Endodermal cell (in vitro differentiated cells): ENCODE results near the gene GPSM1. TPM values are rescaled to one million over a fixed set of nuclear protein-coding genes. Genes with fewer than 3 reads are reported as not detected.

Experiments
- DNase-seq: peaks from one replicate; pipeline ENCODE4 v3.0.0-alpha.2; 2017
- H3K27ac ChIP-seq: 2 replicates; pipeline ENCODE4 v1.5.1; 2013; ENCODE audit warnings: mild to moderate bottlenecking, low read depth, low read length, moderate library complexity
- H3K27me3 ChIP-seq: 2 replicates; pipeline ENCODE4 v1.6.1; 2013; ENCODE audit warnings: mild to moderate bottlenecking, low read length, moderate library complexity; ENCODE audit not compliant: insufficient read depth, control insufficient read depth, poor library complexity, severe bottlenecking
- H3K36me3 ChIP-seq: 2 replicates; pipeline ENCODE4 v1.7.0; 2013; ENCODE audit warnings: mild to moderate bottlenecking, low read length, moderate library complexity; ENCODE audit not compliant: control insufficient read depth, insufficient read depth
- H3K4me1 ChIP-seq: one replicate; pipeline ENCODE4 v1.7.0; 2013; ENCODE audit warnings: low read length; ENCODE audit not compliant: control insufficient read depth, insufficient read depth
- H3K4me3 ChIP-seq: 2 replicates; pipeline ENCODE4 v1.5.1; 2013; ENCODE audit warnings: mild to moderate bottlenecking, low read length, moderate library complexity
- H3K9ac ChIP-seq: 2 replicates; pipeline ENCODE4 v1.6.1; 2013; ENCODE audit warnings: mild to moderate bottlenecking, low read length, moderate library complexity; ENCODE audit not compliant: poor library complexity, severe bottlenecking; ENCODE audit errors: extremely low read depth
- H3K9me3 ChIP-seq: 2 replicates; pipeline ENCODE4 v1.6.1; 2013; ENCODE audit warnings: mild to moderate bottlenecking, low read length, moderate library complexity; ENCODE audit not compliant: control insufficient read depth
- H3K27ac Mint-ChIP-seq: 2 replicates; pipeline ENCODE4 v1.8.0; 2020; ENCODE audit warnings: mixed read lengths
- H3K27me3 Mint-ChIP-seq: 2 replicates; pipeline ENCODE4 v1.8.0; 2021; ENCODE audit warnings: mild to moderate bottlenecking, mixed read lengths; ENCODE audit not compliant: insufficient read depth
- H3K36me3 Mint-ChIP-seq: 2 replicates; pipeline ENCODE4 v1.8.0; 2020; ENCODE audit warnings: low read depth, mixed read lengths
- H3K4me1 Mint-ChIP-seq: 2 replicates; pipeline ENCODE4 v1.8.0; 2020; ENCODE audit warnings: mixed read lengths
- H3K4me3 Mint-ChIP-seq: 2 replicates; pipeline ENCODE4 v1.8.0; 2020; ENCODE audit warnings: mild to moderate bottlenecking, moderate library complexity, mixed read lengths
- H3K9me3 Mint-ChIP-seq: 2 replicates; pipeline ENCODE4 v1.8.0; 2020; ENCODE audit warnings: mild to moderate bottlenecking, mixed read lengths
- WGBS, 2 experiments: methylation state at CpG; one replicate each; pipeline versions ENCODE4 v1.1.5 to v1.1.7; 2013; ENCODE audit warnings: missing lambda C conversion rate in 2 of 2, mixed read lengths in 1 of 2; ENCODE audit not compliant: insufficient coverage in 1 of 2, insufficient read length in 1 of 2; 5-methylcytosine and 5-hydroxymethylcytosine counted together
- total RNA-seq, 2 donors: library from RNA; stranded (reverse); fragmentation: NEBNext Ultra II Directional in 1 of 2; extraction: Animal tissue kit (Norgen Biotek cat#: 25700) in 1 of 2; gene quantifications; 2 replicates in 1 of 2; 3 replicates in 1 of 2; pipeline ENCODE4 v1.2.1, GENCODE V29; 2021
- TF ChIP-seq, protein P1 (sequence below): fragments of 200-600 bp; sonication (generic); conservative IDR thresholded peaks from 2 replicates; pipeline ENCODE4 v1.5.0; 2021; ENCODE audit warnings: antibody characterized with exemption, mild to moderate bottlenecking

The GPSM1 gene
- total RNA-seq, 2 donors from 2014 or later = 37.2 to 38.6 TPM

DNA sequence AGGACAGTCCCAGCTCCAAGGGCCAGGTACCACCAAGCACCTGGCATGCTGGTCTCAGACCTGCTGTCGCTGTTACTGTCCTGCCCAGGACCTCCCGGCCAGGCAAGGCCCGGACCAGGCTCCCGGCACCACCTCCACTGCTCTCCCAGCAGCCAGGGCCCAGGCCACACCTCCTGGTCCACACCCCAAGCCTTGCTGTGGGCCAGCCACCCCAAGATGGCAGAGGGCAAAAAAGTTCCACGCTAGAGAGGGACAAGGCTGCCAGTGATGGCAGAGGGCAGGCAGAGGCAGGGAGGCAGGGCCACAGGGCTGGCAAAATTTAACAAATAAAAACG, 35.1 kb downstream of the GPSM1 start:
- TF ChIP-seq, protein P1, sequence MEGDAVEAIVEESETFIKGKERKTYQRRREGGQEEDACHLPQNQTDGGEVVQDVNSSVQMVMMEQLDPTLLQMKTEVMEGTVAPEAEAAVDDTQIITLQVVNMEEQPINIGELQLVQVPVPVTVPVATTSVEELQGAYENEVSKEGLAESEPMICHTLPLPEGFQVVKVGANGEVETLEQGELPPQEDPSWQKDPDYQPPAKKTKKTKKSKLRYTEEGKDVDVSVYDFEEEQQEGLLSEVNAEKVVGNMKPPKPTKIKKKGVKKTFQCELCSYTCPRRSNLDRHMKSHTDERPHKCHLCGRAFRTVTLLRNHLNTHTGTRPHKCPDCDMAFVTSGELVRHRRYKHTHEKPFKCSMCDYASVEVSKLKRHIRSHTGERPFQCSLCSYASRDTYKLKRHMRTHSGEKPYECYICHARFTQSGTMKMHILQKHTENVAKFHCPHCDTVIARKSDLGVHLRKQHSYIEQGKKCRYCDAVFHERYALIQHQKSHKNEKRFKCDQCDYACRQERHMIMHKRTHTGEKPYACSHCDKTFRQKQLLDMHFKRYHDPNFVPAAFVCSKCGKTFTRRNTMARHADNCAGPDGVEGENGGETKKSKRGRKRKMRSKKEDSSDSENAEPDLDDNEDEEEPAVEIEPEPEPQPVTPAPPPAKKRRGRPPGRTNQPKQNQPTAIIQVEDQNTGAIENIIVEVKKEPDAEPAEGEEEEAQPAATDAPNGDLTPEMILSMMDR = no peak
- no peaks in the 10 kb centered on the region for H3K4me1 Mint-ChIP-seq
- Histone ChIP-seq H3K27ac (no peak overlapping the region), H3K9ac (peak overlapping the region; percentile 32), H3K4me1 (no peaks in the 10 kb centered on the region), H3K36me3 (no peaks in the 10 kb centered on the region), H3K4me3 (no peak overlapping the region), H3K27me3 (no peaks in the 10 kb centered on the region), H3K9me3 (no peaks in the 10 kb centered on the region)
- peaks cover 1% of the 10 kb centered on the region for H3K9me3 Mint-ChIP-seq
- no peaks in the 10 kb centered on the region for H3K27me3 Mint-ChIP-seq
- no peak for DNase-seq
- H3K27ac Mint-ChIP-seq = no peak overlapping the region
- no peaks in the 10 kb centered on the region for H3K36me3 Mint-ChIP-seq
- no peak overlapping the region for H3K4me3 Mint-ChIP-seq
- WGBS, 2 experiments = 87 to 89% methylated on average over 1 to 6 of the region's 6 CpGs

DNA sequence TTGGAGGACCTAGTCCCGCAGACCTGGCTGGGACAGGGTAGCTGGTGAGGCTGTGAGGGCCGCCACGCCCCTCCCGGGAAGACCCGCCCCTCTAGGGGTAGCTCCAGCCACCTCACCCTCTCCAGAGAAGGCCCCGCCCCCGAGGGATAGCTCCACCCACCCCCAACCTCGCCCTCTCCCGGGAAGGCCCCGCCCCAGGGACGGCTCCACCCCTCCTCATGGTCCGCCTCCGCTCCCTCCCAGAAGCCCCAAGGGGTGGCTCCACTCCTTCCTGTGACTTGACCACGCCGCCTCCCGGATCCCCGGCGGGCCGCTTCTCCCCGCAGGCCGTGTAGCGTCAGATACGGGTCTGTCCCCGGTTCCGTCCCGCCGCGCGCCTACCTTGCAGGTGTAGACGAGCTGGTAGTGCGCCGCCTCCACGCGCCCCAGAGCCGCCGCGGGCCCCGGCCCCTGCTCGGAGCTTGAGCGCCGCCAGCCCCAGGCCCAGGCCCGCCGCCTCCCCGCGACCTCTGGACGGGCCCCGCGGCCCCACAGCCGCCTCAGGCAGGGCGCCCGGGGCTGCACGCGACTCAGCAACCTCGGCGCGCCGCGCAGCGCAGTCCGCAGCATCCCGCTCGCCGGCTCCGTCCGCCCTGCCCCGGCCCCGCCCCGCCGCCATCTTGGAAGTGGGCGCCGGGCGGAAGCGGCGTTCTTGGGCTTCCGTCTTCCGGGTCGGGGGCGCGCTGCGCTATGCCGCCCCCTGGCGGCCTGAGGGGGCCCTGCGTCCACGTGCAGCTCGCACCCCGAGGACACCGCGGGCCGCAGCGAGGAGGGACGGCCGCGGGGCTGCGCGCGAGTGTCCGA, 36.0 kb downstream of the GPSM1 start, which contains the start of gene DNLZ:
TSS of gene DNLZ (minus strand) at position 639 of the 843 bp plus-strand sequence. CDS start at position 609, 30 bp downstream.
- 2 to 5% methylated on average over 28 to 96 of the region's 97 CpGs for WGBS, 2 experiments
- peak; percentile 100 for DNase-seq
- TF ChIP-seq, protein P1 = peak; percentile 99

DNA sequence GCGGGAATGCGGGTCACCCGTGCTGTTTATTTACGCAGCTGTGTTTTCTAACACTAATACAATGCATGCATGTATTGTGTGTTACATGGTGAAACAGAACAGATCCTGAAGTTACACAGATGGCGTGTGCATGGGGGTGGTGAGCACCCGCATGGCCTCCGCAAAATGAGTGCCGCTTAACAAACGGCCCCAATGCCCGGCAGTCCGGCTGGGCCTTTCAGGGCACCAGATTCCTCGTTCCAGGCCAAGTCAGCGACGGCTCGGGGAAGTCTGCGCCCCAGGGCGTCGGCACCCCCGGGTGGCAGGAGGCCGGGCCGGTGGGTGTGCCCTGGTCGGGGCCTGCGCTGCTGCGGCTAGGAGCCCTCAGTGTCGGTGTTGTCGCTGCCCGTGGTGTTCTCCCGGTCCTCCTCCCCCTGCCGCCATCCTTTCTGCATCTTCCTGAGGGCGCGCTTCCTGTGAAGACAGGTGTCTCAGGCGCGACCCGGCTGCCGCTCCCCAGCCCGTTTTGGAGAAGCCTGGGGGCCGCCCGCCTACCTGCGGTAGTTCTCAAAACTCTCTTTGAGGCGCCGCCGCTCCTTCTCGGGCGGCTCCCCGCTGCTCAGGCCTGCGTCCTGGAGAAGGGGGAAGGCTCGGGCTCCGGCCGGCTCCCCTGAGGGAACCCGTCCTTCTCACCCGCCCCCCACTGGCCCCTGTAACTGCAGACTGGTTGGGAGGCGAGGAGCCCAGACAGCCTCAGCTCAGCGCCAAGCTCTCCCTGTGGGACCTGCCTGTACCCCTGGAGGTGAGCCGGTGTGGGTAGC, 36.8 kb downstream of the GPSM1 start:
- no peaks in the 10 kb centered on the region for H3K4me1 ChIP-seq
- no peak overlapping the region for H3K27ac Mint-ChIP-seq
- no peaks in the 10 kb centered on the region for H3K9me3 ChIP-seq
- TF ChIP-seq, protein P1 = no peak
- H3K4me3 ChIP-seq = no peak overlapping the region
- WGBS, 2 experiments = 77 to 87% methylated on average over 19 to 54 of the region's 54 CpGs
- H3K27ac ChIP-seq = no peak overlapping the region
- no peaks in the 10 kb centered on the region for H3K27me3 Mint-ChIP-seq
- DNase-seq = no peak
- no peak overlapping the region for H3K9ac ChIP-seq
- H3K36me3 ChIP-seq = no peaks in the 10 kb centered on the region
- no peaks in the 10 kb centered on the region for H3K4me1 Mint-ChIP-seq
- H3K36me3 Mint-ChIP-seq = no peaks in the 10 kb centered on the region
- no peaks in the 10 kb centered on the region for H3K27me3 ChIP-seq
- H3K9me3 Mint-ChIP-seq = peaks cover 1% of the 10 kb centered on the region
- H3K4me3 Mint-ChIP-seq = peak overlapping the region; percentile 73

More for the DNA sequence above, 36.0 kb downstream of the GPSM1 start, which contains the start of gene DNLZ:
- no peaks in the 10 kb centered on the region for H3K4me1 Mint-ChIP-seq
- no peaks in the 10 kb centered on the region for H3K36me3 Mint-ChIP-seq
- peak within 1 kb of the TSS; percentile 51 for H3K9ac ChIP-seq
- H3K4me3 ChIP-seq = peak within 1 kb of the TSS; percentile 74
- no peaks in the 10 kb centered on the region for H3K4me1 ChIP-seq
- H3K4me3 Mint-ChIP-seq = peak within 1 kb of the TSS; percentile 73
- H3K27ac Mint-ChIP-seq = peak within 1 kb of the TSS; percentile 85
- H3K27ac ChIP-seq = peak within 1 kb of the TSS; percentile 70
- H3K27me3 ChIP-seq = no peaks in the 10 kb centered on the region
- H3K9me3 ChIP-seq = no peaks in the 10 kb centered on the region
- H3K9me3 Mint-ChIP-seq = peaks cover 1% of the 10 kb centered on the region
- H3K27me3 Mint-ChIP-seq = no peaks in the 10 kb centered on the region
- H3K36me3 ChIP-seq = no peaks in the 10 kb centered on the region
